ENCODE results near the gene KAT7.
"Not testable (repeated sequence)": the region's sequence is repeated elsewhere in the genome, so short reads cannot be mapped to it uniquely, and the experiment has no call there.

The KAT7 gene

DNA sequence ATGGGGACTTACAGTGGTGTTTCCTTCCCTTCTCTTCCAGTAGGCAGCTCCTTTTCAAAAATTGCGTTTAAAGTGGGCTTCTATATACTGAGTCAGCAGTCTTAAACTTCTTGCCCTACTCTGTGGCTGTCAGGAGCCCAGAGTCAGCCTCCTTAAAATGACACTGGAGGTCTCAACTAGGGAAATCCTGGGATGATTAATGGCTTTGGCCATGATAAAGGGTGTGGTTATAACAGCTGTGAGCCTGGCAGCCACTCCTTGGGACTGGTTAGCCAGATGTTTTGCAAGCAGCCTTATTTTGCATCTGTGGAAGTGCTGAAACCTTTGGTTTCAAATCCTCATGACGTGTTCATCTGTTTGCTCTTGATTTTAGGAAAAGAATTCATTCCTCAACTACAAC lies 34.3 kb downstream of the KAT7 start:
- H3K4me1 ChIP-seq (ENCODE audit: control insufficient read depth in 1 of 2, insufficient read depth in 2 of 2, low read length in 2 of 2) = peaks cover 0 to 5% of the 10 kb centered on the region in 2 donors
- H3K9me3 ChIP-seq (ENCODE audit: control insufficient read depth in 1 of 2, low read length in 2 of 2) = no peaks in the 10 kb centered on the region
- H3K27ac ChIP-seq (ENCODE audit: low read depth, low read length) = no peak overlapping the region
- H3K36me3 ChIP-seq (ENCODE audit: control insufficient read depth in 1 of 2, insufficient read depth in 2 of 2, low read length in 2 of 2) = peaks cover 44 to 86% of the 10 kb centered on the region in 2 donors
- no peaks in the 10 kb centered on the region for H3K27me3 ChIP-seq (ENCODE audit: control insufficient read depth in 1 of 2, insufficient read depth in 2 of 2, low read length in 2 of 2)
- no peak overlapping the region for H3K4me3 ChIP-seq (ENCODE audit: low read depth in 1 of 2, low read length in 2 of 2)
- no peak overlapping the region for H3K9ac ChIP-seq (ENCODE audit: low read depth in 1 of 2, low read length in 2 of 2)

GRCh38 chr17:49823614-49824013 lies 35.1 kb downstream of the KAT7 start:
- Histone ChIP-seq H3K27ac (ENCODE audit: low read depth, low read length) (no peak overlapping the region), H3K36me3 (ENCODE audit: control insufficient read depth in 1 of 2, insufficient read depth in 2 of 2, low read length in 2 of 2) (peaks cover 38 to 86% of the 10 kb centered on the region in 2 donors), H3K9ac (ENCODE audit: low read depth in 1 of 2, low read length in 2 of 2) (no peak overlapping the region)

GRCh38 chr17:49825645-49826044 lies 37.2 kb downstream of the KAT7 start:
- Histone ChIP-seq H3K27me3 (ENCODE audit: control insufficient read depth in 1 of 2, insufficient read depth in 2 of 2, low read length in 2 of 2) (no peaks in the 10 kb centered on the region), H3K4me3 (ENCODE audit: low read depth in 1 of 2, low read length in 2 of 2) (no peak overlapping the region), H3K9ac (ENCODE audit: low read depth in 1 of 2, low read length in 2 of 2) (no peak overlapping the region), H3K9me3 (ENCODE audit: control insufficient read depth in 1 of 2, low read length in 2 of 2) (no peaks in the 10 kb centered on the region), H3K4me1 (ENCODE audit: control insufficient read depth in 1 of 2, insufficient read depth in 2 of 2, low read length in 2 of 2) (peaks cover 0 to 5% of the 10 kb centered on the region in 2 donors), H3K36me3 (ENCODE audit: control insufficient read depth in 1 of 2, insufficient read depth in 2 of 2, low read length in 2 of 2) (peaks cover 40 to 93% of the 10 kb centered on the region in 2 donors), H3K27ac (ENCODE audit: low read depth, low read length) (no peak overlapping the region)

More at GRCh38 chr17:49823614-49824013, 35.1 kb downstream of the KAT7 start:
- H3K4me3 ChIP-seq (ENCODE audit: low read depth in 1 of 2, low read length in 2 of 2) = no peak overlapping the region
- no peaks in the 10 kb centered on the region for H3K9me3 ChIP-seq (ENCODE audit: control insufficient read depth in 1 of 2, low read length in 2 of 2)
- H3K4me1 ChIP-seq (ENCODE audit: control insufficient read depth in 1 of 2, insufficient read depth in 2 of 2, low read length in 2 of 2) = peaks cover 0 to 5% of the 10 kb centered on the region in 2 donors
- H3K27me3 ChIP-seq (ENCODE audit: control insufficient read depth in 1 of 2, insufficient read depth in 2 of 2, low read length in 2 of 2) = no peaks in the 10 kb centered on the region

DNA sequence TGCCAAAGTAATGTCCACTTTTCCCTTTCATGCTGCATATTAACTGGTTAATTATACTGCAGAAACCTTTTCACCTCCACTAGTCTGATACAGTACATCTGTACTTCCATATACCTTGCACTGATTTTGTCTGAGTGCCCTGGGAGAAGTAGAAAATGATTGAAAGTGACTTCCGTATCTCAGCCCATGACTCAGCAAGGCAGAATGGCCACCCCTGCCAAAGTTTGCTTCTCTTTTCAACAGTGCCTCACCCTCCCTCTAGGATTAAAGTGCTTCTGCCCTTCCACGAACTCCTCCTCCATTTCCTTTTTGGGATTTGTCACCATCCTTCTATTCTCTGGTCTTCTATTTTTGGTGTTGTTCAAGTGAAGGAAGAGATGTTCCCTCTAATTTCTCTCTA lies 39.8 kb downstream of the KAT7 start:
- H3K36me3 ChIP-seq (ENCODE audit: control insufficient read depth in 1 of 2, insufficient read depth in 2 of 2, low read length in 2 of 2) = peaks cover 32 to 76% of the 10 kb centered on the region in 2 donors
- H3K4me3 ChIP-seq (ENCODE audit: low read depth in 1 of 2, low read length in 2 of 2); H3K4me1 ChIP-seq (ENCODE audit: control insufficient read depth in 1 of 2, insufficient read depth in 2 of 2, low read length in 2 of 2); H3K27me3 ChIP-seq (ENCODE audit: control insufficient read depth in 1 of 2, insufficient read depth in 2 of 2, low read length in 2 of 2); H3K9me3 ChIP-seq (ENCODE audit: control insufficient read depth in 1 of 2, low read length in 2 of 2); H3K27ac ChIP-seq (ENCODE audit: low read depth, low read length); H3K9ac ChIP-seq (ENCODE audit: low read depth in 1 of 2, low read length in 2 of 2): not testable (repeated sequence)

GRCh38 chr17:49829026-49829425 lies 40.5 kb downstream of the KAT7 start:
- Histone ChIP-seq H3K4me1 (ENCODE audit: control insufficient read depth in 1 of 2, insufficient read depth in 2 of 2, low read length in 2 of 2) (no peaks in the 10 kb centered on the region), H3K9ac (ENCODE audit: low read depth in 1 of 2, low read length in 2 of 2) (no peak overlapping the region), H3K36me3 (ENCODE audit: control insufficient read depth in 1 of 2, insufficient read depth in 2 of 2, low read length in 2 of 2) (peaks cover 32 to 76% of the 10 kb centered on the region in 2 donors), H3K27ac (ENCODE audit: low read depth, low read length) (no peak overlapping the region), H3K27me3 (ENCODE audit: control insufficient read depth in 1 of 2, insufficient read depth in 2 of 2, low read length in 2 of 2) (no peaks in the 10 kb centered on the region), H3K9me3 (ENCODE audit: control insufficient read depth in 1 of 2, low read length in 2 of 2) (no peaks in the 10 kb centered on the region), H3K4me3 (ENCODE audit: low read depth in 1 of 2, low read length in 2 of 2) (no peak overlapping the region)

- no peak overlapping the region for H3K4me3 ChIP-seq (ENCODE audit: low read depth in 1 of 2, low read length in 2 of 2)
- H3K27ac ChIP-seq (ENCODE audit: low read depth, low read length) = no peak overlapping the region
- H3K27me3 ChIP-seq (ENCODE audit: control insufficient read depth in 1 of 2, insufficient read depth in 2 of 2, low read length in 2 of 2) = no peaks in the 10 kb centered on the region
- no peaks in the 10 kb centered on the region for H3K9me3 ChIP-seq (ENCODE audit: control insufficient read depth in 1 of 2, low read length in 2 of 2)
- H3K9ac ChIP-seq (ENCODE audit: low read depth in 1 of 2, low read length in 2 of 2) = no peak overlapping the region
- H3K36me3 ChIP-seq (ENCODE audit: control insufficient read depth in 1 of 2, insufficient read depth in 2 of 2, low read length in 2 of 2) = peaks cover 31 to 69% of the 10 kb centered on the region in 2 donors
- no peaks in the 10 kb centered on the region for H3K4me1 ChIP-seq (ENCODE audit: control insufficient read depth in 1 of 2, insufficient read depth in 2 of 2, low read length in 2 of 2)
These were observed 42.1 kb downstream of the KAT7 start for GRCh38 chr17:49830605-49831004.

DNA sequence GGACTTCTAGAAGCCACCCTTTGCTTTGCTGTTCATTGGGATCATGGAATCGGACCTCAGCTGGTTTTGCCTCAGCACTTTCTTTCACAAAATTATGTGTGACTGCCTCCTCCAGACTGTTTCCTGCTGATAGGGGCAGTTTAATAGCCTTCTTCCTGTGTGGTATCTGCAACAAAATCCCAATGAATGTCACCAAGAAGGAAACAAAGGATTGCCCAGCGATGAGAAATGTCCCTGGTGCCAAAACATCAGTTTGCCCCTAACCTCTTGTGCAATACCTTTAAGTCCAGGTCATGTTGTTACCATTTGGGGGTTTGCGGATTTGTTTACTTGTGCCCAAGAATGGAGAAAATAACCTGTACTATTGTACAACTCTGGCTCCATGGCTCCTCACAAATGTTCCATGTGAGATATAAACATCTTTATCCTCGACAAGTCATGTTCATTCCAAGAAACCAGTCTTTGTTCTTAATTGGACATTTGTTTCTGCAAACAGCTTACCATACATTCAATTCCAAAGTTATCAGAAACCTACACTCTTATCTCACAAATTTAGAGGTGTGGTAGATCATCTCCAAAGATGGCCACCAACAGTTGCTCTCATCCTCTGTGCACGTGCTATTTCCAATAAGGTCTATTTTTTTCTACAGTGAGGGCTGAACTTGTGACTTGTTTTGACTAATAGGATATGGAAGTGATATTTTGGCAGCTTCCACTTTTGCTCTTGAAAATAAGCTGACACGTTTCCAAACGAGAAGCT lies 44.5 kb downstream of the KAT7 start:
- Histone ChIP-seq H3K4me1 (ENCODE audit: control insufficient read depth in 1 of 2, insufficient read depth in 2 of 2, low read length in 2 of 2) (peaks cover 0 to 5% of the 10 kb centered on the region in 2 donors), H3K9me3 (ENCODE audit: control insufficient read depth in 1 of 2, low read length in 2 of 2) (no peaks in the 10 kb centered on the region), H3K27me3 (ENCODE audit: control insufficient read depth in 1 of 2, insufficient read depth in 2 of 2, low read length in 2 of 2) (no peaks in the 10 kb centered on the region), H3K9ac (ENCODE audit: low read depth in 1 of 2, low read length in 2 of 2) (no peak overlapping the region), H3K4me3 (ENCODE audit: low read depth in 1 of 2, low read length in 2 of 2) (no peak overlapping the region), H3K36me3 (ENCODE audit: control insufficient read depth in 1 of 2, insufficient read depth in 2 of 2, low read length in 2 of 2) (peaks cover 32 to 45% of the 10 kb centered on the region in 2 donors), H3K27ac (ENCODE audit: low read depth, low read length) (no peak overlapping the region)

- no peak overlapping the region for H3K27ac ChIP-seq (ENCODE audit: low read depth, low read length)
- no peak overlapping the region for H3K9ac ChIP-seq (ENCODE audit: low read depth in 1 of 2, low read length in 2 of 2)
- H3K4me1 ChIP-seq (ENCODE audit: control insufficient read depth in 1 of 2, insufficient read depth in 2 of 2, low read length in 2 of 2) = peaks cover 0 to 5% of the 10 kb centered on the region in 2 donors
- no peak overlapping the region for H3K4me3 ChIP-seq (ENCODE audit: low read depth in 1 of 2, low read length in 2 of 2)
- H3K27me3 ChIP-seq (ENCODE audit: control insufficient read depth in 1 of 2, insufficient read depth in 2 of 2, low read length in 2 of 2) = no peaks in the 10 kb centered on the region
- peaks cover 29 to 33% of the 10 kb centered on the region in 2 donors for H3K36me3 ChIP-seq (ENCODE audit: control insufficient read depth in 1 of 2, insufficient read depth in 2 of 2, low read length in 2 of 2)
- H3K9me3 ChIP-seq (ENCODE audit: control insufficient read depth in 1 of 2, low read length in 2 of 2) = no peaks in the 10 kb centered on the region
These were observed 45.8 kb downstream of the KAT7 start for GRCh38 chr17:49834118-49834743.

DNA sequence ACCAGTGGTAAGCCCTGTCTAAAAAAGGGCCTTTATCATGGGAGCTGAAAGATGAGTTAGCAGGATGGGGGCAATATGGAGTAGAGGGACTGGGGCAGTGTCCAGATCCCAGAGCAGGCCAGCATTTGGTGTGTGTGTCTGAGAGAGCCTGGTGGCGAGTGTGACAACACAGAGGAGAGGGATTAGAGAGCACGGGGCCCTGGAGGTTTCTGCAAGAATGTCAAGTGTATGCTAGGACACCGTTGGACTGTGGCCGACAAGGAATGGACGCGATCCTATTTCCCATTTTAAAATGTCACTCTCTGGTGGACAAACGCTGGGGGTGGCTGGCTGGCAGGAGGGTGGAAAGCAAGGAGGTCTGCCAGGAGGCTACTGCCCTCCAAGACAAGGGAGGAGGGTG lies 47.0 kb downstream of the KAT7 start:
- peaks cover 0 to 5% of the 10 kb centered on the region in 2 donors for H3K4me1 ChIP-seq (ENCODE audit: control insufficient read depth in 1 of 2, insufficient read depth in 2 of 2, low read length in 2 of 2)
- H3K27me3 ChIP-seq (ENCODE audit: control insufficient read depth in 1 of 2, insufficient read depth in 2 of 2, low read length in 2 of 2) = no peaks in the 10 kb centered on the region
- peaks cover 24 to 26% of the 10 kb centered on the region in 2 donors for H3K36me3 ChIP-seq (ENCODE audit: control insufficient read depth in 1 of 2, insufficient read depth in 2 of 2, low read length in 2 of 2)
- no peak overlapping the region for H3K4me3 ChIP-seq (ENCODE audit: low read depth in 1 of 2, low read length in 2 of 2)
- no peak overlapping the region for H3K27ac ChIP-seq (ENCODE audit: low read depth, low read length)
- H3K9ac ChIP-seq (ENCODE audit: low read depth in 1 of 2, low read length in 2 of 2) = no peak overlapping the region
- H3K9me3 ChIP-seq (ENCODE audit: control insufficient read depth in 1 of 2, low read length in 2 of 2) = no peaks in the 10 kb centered on the region
